ENCODE results near the gene CNTN6.

Gene CNTN6

GRCh38 chr3:1444195-1444594 is 351.4 kb downstream of the CNTN6 start:
- no peak for DNase-seq

- no peak for DNase-seq
Observed at GRCh38 chr3:1446531-1446930, 353.7 kb downstream of the CNTN6 start.

GRCh38 chr3:1447452-1447851 is 354.6 kb downstream of the CNTN6 start:
- DNase-seq = no peak

GRCh38 chr3:1448443-1448842 is 355.6 kb downstream of the CNTN6 start:
- DNase-seq = no peak

Data from CD4-positive, alpha-beta T cell treated with Interleukin-17A for 1 hour (primary cell).